ENCODE results near the gene CYGB. TPM values are rescaled to one million over a fixed set of nuclear protein-coding genes. Genes with fewer than 3 reads are reported as not detected.

Gene CYGB
- total and polyA plus RNA-seq, 9 of the 15 experiments (the other 6 are each of a cell fraction or from before 2014, with no cell fraction given), result 0.08 to 0.95 (median 0.18) TPM; not detected in 5

DNA sequence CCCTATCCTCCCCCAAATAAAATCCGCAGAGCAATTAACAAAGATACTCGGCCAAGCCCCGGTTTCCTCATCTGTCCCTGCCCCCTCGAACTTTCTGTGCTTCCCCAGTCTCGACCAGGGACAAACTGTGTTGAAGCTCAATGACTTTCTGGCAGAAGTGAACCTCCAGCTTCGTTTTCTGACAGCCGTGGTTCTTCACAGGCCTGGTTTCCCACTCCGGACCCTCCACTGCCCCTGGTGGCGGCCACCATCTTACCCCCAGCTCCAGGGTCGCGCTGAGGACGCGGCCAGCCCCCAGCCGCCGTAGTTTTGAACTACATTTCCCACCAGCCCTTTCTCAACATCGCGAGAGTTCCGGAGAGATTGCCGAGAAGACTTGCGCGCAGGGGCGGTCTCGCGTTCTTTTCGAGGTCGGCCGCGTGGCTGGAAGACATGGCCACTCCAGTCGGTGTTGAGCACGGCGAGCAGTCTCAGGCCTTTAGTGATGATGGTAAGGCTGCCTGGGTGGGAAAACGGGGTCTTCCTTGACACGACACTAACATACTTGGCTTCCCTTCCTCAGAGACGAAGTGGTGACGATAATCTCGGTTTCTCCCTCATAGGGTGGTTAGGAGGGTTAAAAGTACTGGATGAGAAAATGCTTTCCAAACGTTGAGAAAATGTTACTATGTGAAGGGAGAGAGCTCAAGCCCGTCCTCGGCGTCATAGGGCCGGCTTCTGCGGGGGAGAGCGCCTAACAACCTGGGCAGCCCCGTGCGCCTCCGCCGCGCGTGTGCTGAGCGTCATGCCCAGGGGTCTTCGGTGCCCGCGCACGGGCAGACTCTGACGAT lies 20.1 kb upstream of the CYGB start (continued):
- TF ChIP-seq, protein P1, sequence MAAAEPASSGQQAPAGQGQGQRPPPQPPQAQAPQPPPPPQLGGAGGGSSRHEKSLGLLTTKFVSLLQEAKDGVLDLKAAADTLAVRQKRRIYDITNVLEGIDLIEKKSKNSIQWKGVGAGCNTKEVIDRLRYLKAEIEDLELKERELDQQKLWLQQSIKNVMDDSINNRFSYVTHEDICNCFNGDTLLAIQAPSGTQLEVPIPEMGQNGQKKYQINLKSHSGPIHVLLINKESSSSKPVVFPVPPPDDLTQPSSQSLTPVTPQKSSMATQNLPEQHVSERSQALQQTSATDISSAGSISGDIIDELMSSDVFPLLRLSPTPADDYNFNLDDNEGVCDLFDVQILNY (CRISPR knock-in tag; IDR thresholded peaks at IDR 0.05), result 0 out of 2 replicates have a peak, but pooled peaks have one; percentile 41
- TF ChIP-seq, protein P2, sequence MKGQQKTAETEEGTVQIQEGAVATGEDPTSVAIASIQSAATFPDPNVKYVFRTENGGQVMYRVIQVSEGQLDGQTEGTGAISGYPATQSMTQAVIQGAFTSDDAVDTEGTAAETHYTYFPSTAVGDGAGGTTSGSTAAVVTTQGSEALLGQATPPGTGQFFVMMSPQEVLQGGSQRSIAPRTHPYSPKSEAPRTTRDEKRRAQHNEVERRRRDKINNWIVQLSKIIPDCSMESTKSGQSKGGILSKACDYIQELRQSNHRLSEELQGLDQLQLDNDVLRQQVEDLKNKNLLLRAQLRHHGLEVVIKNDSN (CRISPR knock-in tag; IDR thresholded peaks at IDR 0.05), result no peak; the same call in 1 of the 2 replicates
- peak; percentile 100 for TF ChIP-seq CHD2 (IDR thresholded peaks at IDR 0.05; ENCODE audit: low read depth, low read length)
- TF ChIP-seq, protein P3, sequence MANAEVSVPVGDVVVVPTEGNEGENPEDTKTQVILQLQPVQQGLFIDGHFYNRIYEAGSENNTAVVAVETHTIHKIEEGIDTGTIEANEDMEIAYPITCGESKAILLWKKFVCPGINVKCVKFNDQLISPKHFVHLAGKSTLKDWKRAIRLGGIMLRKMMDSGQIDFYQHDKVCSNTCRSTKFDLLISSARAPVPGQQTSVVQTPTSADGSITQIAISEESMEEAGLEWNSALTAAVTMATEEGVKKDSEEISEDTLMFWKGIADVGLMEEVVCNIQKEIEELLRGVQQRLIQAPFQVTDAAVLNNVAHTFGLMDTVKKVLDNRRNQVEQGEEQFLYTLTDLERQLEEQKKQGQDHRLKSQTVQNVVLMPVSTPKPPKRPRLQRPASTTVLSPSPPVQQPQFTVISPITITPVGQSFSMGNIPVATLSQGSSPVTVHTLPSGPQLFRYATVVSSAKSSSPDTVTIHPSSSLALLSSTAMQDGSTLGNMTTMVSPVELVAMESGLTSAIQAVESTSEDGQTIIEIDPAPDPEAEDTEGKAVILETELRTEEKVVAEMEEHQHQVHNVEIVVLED (CRISPR knock-in tag; IDR thresholded peaks at IDR 0.05), result peak; percentile 15; the same call in 1 of the 2 replicates
- TF ChIP-seq, protein P4, sequence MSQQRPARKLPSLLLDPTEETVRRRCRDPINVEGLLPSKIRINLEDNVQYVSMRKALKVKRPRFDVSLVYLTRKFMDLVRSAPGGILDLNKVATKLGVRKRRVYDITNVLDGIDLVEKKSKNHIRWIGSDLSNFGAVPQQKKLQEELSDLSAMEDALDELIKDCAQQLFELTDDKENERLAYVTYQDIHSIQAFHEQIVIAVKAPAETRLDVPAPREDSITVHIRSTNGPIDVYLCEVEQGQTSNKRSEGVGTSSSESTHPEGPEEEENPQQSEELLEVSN (IDR thresholded peaks at IDR 0.05; ENCODE audit: borderline replicate concordance in 1 of 2, extremely low read depth in 1 of 2, insufficient read depth in 1 of 2, insufficient read length in 1 of 2, low read depth in 1 of 2, low read length in 1 of 2, poor library complexity in 1 of 2, severe bottlenecking in 1 of 2), result peak in 1 of 2 experiments; percentile 73
- no peak for TF ChIP-seq ZC3H8 (IDR thresholded peaks at IDR 0.05)
- TF ChIP-seq PYGO2 (tag; IDR thresholded peaks at IDR 0.05), result 0 out of 2 replicates have a peak, but pooled peaks have one; percentile 24
- TF ChIP-seq ZFP30 (CRISPR knock-in tag; IDR thresholded peaks at IDR 0.05; ENCODE audit: borderline replicate concordance), result no peak
- TF ChIP-seq ZNF253 (CRISPR knock-in tag; conservative IDR thresholded peaks at IDR 0.05), result no peak
- TF ChIP-seq SMAD1 (IDR thresholded peaks at IDR 0.05; ENCODE audit: low read depth, low read length, partially characterized antibody), result peak; percentile 85
- peak; percentile 64 for TF ChIP-seq HMGN3 (IDR thresholded peaks at IDR 0.05; ENCODE audit: borderline replicate concordance, extremely low read depth, insufficient read length, low read depth, low read length)
- TF ChIP-seq, protein P5, sequence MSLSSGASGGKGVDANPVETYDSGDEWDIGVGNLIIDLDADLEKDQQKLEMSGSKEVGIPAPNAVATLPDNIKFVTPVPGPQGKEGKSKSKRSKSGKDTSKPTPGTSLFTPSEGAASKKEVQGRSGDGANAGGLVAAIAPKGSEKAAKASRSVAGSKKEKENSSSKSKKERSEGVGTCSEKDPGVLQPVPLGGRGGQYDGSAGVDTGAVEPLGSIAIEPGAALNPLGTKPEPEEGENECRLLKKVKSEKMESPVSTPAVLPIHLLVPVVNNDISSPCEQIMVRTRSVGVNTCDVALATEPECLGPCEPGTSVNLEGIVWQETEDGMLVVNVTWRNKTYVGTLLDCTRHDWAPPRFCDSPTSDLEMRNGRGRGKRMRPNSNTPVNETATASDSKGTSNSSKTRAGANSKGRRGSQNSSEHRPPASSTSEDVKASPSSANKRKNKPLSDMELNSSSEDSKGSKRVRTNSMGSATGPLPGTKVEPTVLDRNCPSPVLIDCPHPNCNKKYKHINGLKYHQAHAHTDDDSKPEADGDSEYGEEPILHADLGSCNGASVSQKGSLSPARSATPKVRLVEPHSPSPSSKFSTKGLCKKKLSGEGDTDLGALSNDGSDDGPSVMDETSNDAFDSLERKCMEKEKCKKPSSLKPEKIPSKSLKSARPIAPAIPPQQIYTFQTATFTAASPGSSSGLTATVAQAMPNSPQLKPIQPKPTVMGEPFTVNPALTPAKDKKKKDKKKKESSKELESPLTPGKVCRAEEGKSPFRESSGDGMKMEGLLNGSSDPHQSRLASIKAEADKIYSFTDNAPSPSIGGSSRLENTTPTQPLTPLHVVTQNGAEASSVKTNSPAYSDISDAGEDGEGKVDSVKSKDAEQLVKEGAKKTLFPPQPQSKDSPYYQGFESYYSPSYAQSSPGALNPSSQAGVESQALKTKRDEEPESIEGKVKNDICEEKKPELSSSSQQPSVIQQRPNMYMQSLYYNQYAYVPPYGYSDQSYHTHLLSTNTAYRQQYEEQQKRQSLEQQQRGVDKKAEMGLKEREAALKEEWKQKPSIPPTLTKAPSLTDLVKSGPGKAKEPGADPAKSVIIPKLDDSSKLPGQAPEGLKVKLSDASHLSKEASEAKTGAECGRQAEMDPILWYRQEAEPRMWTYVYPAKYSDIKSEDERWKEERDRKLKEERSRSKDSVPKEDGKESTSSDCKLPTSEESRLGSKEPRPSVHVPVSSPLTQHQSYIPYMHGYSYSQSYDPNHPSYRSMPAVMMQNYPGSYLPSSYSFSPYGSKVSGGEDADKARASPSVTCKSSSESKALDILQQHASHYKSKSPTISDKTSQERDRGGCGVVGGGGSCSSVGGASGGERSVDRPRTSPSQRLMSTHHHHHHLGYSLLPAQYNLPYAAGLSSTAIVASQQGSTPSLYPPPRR (CRISPR knock-in tag; IDR thresholded peaks at IDR 0.05; ENCODE audit: borderline replicate concordance), result peak; percentile 79; the same call in 1 of the 2 replicates
- TF ChIP-seq TCF3 (CRISPR knock-in tag; IDR thresholded peaks at IDR 0.05), result no peak
- TF ChIP-seq TAF9B (IDR thresholded peaks at IDR 0.05; ENCODE audit: partially characterized antibody), result peak; percentile 95
- TF ChIP-seq STAT5B (CRISPR knock-in tag; IDR thresholded peaks at IDR 0.05), result no peak
- no peak for TF ChIP-seq DMBX1 (CRISPR knock-in tag; IDR thresholded peaks at IDR 0.05; ENCODE audit: borderline replicate concordance)
- TF ChIP-seq ZZZ3 (IDR thresholded peaks at IDR 0.05), result no peak

Data from K562 (cell line).